NCI-H1436 (cell line): ENCODE results near the gene LIPE.
"Not testable (repeated sequence)": the region's sequence is repeated elsewhere in the genome, so short reads cannot be mapped to it uniquely, and the experiment has no call there.

Experiments
- DNase-seq: peaks from one replicate; lab custom pipeline; 2025; lab: John Stamatoyannopoulos, UW

The LIPE gene, protein sequence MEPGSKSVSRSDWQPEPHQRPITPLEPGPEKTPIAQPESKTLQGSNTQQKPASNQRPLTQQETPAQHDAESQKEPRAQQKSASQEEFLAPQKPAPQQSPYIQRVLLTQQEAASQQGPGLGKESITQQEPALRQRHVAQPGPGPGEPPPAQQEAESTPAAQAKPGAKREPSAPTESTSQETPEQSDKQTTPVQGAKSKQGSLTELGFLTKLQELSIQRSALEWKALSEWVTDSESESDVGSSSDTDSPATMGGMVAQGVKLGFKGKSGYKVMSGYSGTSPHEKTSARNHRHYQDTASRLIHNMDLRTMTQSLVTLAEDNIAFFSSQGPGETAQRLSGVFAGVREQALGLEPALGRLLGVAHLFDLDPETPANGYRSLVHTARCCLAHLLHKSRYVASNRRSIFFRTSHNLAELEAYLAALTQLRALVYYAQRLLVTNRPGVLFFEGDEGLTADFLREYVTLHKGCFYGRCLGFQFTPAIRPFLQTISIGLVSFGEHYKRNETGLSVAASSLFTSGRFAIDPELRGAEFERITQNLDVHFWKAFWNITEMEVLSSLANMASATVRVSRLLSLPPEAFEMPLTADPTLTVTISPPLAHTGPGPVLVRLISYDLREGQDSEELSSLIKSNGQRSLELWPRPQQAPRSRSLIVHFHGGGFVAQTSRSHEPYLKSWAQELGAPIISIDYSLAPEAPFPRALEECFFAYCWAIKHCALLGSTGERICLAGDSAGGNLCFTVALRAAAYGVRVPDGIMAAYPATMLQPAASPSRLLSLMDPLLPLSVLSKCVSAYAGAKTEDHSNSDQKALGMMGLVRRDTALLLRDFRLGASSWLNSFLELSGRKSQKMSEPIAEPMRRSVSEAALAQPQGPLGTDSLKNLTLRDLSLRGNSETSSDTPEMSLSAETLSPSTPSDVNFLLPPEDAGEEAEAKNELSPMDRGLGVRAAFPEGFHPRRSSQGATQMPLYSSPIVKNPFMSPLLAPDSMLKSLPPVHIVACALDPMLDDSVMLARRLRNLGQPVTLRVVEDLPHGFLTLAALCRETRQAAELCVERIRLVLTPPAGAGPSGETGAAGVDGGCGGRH

DNA sequence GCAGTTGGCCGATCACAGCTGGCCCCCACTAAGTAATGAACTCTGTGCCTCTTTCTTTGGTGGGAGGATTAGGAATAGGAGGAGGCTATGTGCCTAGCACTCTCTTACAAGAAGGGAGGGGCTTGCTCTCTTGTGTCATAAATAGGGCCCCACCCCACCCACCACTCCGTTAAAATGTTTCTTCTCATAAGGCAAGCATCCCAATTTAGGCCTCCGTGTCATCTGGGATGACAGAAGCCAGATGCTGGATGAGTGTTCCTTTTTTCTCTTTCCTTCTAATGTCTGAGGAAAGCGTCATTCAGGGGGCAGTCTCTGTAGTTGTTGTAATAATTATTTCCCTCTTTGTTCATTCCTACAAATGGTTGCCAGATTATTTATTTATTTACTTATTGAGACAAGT lies at the start of gene LIPE:
Gene LIPE (minus strand): TSS at position 76 of the 400 bp plus-strand sequence. CDS start 239 bp downstream, outside the sequence.
- DNase-seq, result no peak

DNA sequence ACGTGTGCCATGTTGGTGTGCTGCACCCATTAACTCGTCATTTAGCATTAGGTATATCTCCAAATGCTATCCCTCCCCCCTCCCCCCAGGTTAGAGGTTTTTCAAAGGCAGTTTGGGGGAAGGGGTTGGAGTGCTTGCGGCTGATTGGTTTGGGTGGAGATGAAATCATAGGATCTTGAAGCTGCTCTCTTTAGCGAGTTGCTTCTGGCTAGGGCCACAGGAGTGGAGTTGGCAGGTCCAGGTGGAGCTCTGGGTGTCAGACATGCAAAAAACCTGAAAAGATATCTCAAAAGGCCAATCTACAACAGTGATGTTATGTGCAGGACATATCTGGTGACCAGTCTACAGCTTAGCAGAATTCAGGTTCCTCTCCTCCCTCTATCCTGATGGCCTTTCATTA lies 48.2 kb upstream of the LIPE start:
- no peak for DNase-seq

DNA sequence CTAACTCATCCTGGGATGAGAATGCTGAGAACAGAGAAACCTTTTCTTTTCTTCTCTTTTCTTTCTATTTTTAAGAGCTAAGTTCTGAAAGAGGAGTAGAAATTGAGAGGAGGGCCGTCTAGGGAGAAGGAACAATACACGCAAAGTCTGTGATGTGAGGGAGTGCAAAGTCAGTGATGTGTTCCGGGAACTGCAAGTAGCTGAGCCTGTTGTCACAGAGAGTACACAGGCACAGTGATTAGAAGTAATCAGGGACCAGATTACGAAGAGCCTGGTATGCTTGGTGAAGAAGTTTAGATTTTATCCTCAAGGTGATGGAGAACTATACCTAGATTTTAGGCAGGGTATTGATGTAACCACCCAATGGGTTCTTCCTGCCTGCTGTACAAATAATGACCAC lies 47.6 kb upstream of the LIPE start:
- no peak for DNase-seq

DNA sequence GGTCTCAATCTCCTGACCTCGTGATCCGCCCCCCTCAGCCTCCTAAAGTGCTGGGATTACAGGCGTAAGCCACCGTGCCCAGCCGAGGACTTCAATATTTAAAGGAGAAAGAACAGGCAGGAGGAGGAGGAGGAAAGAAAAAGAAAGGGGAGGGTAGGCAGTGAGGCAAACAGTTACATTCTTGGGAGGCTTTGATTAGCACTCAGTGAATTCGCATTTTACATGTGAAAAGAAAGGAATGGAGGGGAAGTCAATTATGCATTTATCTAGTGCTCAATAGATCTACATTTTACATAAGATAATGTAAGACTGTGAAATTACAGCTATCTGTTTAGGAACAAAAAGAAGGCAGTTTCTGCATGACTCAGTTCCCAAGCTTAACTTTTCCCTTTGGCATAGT lies 46.5 kb upstream of the LIPE start:
- DNase-seq, result no peak

DNA sequence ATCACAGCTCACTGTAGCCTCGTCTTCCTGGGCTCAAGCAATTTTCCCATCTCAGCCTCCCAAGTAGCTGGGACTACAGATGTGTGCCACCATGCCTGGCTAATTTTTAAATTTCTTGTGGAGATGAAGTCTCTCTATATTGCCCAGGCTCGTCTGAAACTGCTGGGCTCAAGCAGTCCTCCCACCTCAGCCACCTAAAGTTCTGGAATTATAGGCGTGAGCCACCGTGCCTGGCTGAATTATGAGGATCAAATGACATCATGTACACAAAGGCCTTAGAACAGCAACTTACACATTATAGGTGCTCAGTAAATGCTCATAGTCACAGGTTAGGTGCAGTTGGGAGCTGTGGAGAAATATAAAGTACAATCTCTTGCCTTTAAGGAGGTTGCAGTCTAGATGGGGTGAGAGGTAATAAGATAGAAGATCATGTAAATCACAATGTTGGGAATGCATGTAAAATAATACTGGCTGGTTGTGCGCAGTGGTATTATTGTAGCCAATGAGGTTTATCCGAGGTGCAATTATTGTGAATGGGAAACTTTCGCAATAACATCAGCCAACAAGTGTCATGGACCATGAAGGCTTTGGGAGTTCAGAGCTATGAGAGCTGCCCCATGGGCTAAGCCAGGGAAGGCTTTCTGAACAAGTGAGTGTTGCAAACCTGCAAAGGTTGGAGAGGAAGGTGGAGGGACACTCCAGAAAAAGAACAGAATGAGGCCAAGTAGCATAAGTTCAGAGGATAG lies 45.4 kb upstream of the LIPE start:
- no peak for DNase-seq

DNA sequence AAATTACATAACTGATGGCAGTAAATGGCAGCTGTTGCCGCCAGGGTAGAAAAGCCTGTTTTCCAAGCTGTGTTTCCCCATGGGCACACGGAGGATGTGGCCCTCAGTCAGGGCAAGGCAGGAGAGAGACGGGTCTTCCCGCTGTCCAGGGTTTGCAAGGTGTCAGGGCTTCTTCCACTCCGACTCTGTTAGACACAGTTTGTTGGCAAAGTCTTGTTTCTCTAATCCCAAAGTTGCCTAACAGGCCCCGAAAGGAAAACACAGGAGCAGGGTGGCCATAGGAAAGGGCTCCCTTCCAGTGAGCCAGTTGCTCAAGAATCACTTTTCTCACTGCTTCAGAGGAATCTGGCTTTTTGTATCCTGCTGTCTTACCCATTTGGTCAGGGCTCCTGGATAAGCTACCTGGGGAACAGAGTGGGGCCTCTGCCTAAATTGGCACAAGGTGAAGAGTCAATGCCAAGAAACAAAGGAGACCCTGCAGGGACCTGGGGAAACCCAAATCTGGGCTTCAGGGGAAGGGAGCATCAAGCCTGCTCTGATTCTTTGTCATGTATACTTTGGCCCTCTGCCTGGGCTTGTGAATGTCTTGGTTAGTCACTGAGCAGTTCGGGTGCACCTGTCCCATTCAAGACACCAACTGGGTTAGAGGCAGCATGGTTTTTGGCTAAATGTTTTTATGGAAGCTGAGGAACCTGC lies 44.5 kb upstream of the LIPE start:
- peak; percentile 4 for DNase-seq

DNA sequence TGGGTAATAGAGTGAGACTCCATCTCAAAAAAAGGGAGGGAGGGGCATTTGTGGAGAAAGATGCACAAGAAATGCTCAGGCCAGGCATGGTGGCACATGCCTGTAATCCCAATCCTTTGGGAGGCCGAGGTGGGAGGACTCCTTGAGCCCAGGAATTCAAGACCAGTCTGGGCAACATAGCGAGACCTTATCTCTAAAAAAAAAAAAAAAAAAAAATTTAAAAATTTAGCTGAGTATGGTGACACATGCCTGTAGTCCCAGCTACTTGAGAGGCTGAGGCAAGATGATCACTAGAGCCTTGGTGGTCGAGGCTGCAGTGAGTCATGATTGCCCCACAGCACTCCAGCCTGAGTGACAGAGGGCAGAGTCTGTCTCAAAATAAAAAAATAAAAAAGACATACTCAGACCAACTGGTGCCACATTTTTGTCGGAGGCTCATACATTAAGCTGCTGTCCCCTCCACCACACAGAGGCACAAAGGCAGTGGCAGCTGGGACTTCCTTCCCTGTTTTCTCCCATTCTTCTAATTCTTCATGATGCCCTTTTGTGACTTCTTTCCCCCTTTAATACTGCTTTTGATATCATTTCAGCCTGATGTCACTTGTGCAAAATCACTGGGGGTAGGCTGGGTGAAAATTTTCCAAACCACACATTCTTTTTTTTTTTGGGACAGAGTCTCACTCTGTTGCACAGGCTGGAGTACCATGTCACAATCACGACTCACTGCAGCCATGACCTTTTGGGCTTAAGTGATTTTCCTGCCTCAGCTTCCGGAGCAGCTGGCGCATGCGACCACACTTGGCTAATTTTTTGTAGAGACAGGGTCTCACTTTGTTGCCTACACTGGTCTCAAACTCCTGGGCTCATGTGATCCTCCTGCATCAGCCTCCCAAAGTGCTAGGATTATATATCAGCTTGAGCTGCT lies 42.4 kb upstream of the LIPE start:
- no peak for DNase-seq

DNA sequence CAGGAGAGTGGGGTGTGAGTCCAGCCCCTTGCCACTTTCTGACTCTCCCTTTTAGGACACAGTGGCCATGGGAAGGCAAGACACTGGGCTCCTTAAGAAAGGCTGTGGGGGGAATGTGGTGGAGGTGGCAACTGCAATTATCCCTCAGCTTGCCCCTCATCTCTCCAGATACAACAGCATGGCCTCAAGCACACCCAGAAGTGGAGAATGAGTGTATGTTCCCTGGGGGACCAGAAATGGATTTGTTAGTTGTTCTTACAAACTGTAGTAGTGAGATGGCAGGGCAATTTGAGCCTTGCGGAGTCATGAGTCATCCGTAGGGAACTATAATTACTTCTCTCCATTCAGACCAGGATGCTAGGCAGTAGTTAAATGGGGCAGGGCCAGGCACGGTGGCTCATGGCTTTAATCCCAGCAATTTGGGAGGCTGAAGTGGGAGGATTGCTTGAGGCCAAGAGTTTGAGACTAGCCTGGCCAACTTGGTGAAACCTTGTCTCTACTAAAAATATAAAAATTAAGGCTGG lies 41.1 kb upstream of the LIPE start:
- DNase-seq, result peak; percentile 95

DNA sequence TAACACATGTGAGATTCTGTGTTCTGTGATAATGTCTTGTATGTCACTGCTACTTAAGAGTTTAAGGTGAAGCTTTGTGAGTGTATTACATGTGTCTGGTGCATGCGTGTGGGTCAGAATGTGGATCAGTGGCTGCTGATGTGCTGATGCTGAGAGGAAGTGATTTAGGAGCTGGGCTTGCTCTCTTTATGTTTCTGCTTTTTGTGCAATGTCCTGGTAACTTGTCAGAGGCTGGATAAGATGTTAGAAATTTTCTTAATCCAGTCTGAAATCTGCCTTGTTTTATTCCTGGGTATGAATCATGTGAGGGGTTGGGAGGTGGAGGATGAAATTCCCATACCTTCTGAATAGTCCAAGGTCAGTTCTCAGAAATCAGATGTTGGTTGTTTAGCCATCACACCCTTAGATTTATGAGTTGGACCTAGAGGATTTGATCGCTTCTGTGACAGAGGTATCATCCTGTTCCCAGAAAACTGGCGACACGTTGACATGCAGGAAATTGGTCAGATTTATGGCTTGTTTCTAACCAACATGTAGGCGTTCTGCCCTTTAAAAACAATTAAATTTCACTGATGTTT lies 40.1 kb upstream of the LIPE start:
- no peak for DNase-seq

DNA sequence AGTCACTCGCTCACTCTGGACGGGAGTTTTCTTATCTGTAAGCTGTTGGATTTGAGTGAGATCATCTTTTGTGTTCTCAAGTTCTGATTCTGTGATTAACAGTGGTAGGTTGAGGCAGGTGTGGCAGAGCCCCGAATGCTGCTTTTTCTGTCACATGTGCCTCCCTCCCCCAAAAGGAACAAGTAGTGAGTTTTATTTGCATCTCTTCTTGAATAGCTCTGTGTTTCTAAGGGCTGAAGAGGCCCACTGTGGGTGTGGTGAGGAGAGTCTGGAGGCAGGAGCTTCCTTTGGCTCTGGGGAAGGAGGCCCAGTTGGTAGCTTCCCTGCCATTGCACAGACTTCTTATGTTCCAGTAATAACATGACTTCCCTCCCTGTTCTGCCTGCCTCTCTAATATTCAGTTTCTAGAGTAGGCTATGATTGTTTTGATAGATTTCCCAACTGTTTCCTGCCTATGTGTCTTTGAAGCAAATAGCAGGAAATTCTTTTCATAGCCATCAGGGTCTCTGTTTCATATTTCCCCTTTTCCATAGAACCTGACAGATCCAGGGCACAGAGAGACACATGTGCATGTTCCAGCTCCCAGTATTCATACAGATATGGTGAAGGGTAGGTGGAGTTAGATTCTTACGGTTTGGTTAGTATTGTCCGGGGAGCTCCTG lies 39.5 kb upstream of the LIPE start:
- no peak for DNase-seq

DNA sequence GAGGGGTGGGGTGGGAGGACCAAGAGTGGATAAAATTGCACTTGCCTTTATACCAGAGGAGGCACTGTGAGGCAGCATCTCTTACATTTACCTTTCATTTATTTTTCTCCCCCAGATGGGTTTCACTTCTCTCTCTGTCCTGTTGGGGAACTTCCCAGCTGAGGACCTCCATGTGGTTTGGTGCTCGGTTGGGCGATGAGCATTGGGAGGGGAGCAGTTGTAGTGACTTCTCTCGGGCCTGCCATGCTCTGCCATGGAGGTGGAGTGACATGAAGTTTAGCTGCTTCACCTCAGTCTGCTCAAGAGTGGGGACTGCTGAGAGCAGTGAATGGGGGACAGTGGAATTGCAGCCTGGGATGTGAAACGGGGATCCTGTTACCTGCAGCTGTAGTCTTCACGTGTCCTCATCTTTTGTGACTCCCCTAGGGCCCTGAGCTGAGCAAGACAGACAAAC lies 38.7 kb upstream of the LIPE start:
- DNase-seq, result no peak

DNA sequence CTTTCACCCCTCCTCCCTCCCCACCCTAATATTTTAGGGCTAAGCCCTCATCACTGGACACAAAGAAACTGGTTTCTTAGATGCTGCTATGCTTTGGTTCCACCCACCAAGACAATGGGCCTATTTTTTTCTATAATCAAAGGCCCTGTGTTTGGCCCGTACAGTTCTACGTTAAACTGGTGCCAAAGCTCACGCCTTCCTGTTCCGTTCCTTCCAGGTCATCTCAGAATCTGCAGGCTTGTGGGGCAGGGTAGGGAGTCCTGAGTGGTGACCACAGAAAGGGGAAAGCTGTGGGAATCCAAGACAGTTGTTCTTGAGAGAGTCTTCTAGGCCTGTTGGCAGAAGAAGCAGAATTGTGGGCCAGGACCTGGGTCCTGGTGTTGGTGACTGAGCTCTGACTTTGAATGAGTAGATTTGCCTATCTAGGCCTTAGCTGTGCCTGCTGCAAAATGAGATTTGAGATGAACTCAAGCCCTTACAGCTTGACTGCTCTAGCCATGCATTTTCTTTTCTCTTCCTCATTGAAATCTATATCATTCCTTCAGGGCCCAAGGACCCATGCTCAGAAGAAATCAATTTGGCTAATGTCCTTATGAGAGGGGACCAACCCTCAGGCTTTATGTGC lies 34.6 kb upstream of the LIPE start:
- DNase-seq, result no peak

DNA sequence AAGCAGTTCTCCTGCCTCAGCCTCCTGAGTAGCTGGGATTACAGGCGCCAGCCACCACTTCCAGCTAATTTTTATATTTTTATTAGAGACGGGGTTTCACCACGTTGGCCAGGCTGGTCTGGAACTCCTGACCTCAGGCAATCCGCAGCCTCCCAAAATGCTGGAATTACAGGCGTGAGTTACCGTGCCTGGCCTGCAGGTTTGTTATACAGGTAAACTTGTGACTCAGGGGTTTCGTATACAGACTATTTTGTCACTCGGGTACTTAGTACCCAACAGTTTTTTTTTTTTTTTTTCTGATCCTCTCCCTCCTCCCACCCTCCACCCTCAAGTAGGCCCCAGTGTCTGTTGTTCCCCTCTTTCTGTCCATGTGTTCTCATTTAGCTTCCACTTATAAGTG lies 34.0 kb upstream of the LIPE start:
- not testable (repeated sequence) for DNase-seq

DNA sequence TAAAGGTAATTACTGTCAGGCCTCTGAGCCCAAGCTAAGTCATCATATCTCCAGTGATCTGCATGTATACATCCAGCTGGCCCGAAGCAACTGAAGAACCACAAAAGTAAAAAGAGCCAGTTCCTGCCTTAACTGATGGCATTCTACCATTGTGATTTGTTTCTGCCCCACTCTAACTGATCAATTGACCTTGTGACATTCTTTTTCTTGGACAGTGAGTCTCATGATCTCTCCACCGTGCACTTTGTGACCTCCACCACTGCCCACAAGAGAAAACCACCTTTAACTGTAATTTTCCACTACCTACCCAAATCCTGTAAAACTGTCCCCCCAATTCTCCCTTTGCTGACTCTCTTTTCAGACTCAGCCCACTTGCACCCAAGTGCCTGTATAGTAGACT lies 32.7 kb upstream of the LIPE start:
- no peak for DNase-seq

DNA sequence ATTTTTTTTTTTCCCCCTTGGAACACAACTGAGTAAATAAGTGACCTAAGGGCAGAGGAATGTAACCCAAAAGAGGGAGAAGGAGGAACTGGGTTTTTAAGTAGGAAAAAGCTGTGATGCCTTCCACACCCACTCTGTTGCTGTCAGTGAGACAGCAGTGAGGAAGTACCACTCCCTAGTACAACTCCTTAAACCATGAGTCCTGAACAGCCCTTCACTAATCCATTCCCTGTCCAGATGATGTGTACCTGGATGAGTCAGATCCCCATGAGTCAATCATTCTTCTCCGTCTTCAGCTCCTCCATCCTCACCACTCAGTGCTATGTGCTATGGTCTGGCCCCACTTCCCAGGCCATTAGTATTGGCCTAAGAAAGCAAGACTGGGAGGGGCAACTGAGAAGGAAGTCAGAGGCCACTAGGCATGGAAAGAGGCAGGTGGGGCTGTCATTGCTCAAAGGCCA lies 28.5 kb upstream of the LIPE start:
- no peak for DNase-seq

DNA sequence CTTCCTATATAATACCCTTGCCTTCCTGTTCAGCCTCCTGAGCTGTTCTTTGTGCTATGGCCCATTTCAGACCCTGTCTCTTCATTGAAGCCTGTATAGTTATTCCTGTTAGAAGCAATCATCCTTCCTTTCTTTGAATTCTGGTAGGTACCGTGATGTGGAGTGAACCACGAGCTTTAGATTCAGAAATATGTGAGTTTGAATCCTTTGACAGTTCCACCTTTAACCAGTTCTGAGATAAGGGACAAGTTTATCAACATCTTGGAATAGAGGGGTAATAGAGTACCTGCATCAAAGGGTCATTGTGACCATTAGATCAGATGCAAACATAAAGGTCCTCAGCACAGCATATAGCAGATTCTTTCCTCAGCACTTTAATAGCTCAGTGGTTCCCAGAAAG lies 27.9 kb upstream of the LIPE start:
- DNase-seq, result no peak

DNA sequence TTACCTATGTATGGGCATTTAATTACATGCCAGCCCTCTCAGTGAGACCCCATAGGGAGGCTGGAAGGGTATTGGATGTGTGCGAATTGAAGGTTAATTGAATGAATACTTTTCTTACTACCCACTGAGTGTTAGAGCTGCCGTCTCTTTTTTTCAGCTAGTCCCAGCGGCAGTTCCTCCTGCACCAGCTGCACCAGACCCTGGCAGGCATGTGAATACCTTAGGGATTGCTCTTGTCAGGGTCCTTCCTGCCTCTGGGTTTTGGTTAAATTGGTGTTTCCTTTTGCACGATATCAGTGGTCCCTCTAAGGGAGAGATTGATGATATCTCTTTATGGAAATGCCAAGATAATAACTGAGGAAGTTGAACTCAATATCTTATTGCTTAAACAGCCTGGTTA lies 25.4 kb upstream of the LIPE start:
- DNase-seq, result no peak

DNA sequence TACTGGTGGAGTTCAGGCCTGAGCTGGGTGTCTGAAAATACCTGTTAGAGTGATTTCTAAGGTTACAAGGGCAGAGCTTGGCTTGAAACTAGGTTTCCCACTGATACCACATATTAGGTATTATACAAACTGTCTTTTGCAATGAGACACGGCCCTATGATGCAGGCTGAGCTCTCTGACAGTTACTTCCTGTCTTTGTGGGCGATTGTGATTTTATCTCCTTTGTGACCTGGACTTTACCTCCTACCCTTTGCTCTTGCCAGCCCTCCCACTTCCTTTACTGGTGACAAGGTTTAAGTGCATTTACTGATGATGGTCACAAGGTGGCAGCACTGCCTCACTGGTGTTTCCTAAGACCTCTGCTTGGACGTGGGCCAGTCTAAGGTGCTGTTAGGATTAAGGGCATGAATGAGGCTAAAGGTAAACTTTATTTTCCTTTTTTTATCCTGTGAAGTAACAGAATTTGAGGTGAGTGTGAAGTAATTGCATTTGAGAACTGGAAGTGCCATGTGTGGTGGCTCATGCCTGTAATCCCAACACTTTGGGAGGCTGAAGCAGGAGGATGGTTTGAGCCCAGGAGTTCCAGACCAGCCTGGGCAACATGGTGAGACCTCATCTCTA lies 23.2 kb upstream of the LIPE start:
- peak; percentile 87 for DNase-seq
